HepG2 (cell line): ENCODE measurements around the gene LMAN1L. TPM values are rescaled to one million over a fixed set of nuclear protein-coding genes. Genes with fewer than 3 reads are reported as not detected.

Experiments
- ATAC-seq: fragments of 200-7000 bp; cut with Tn5 transposase; 3 replicates; pipeline ENCODE4 v1.9.1; 2020; ENCODE audit warnings: mild to moderate bottlenecking, moderate library complexity
- BruUV-seq: library from RNA; stranded (reverse); fragments of 400-500 nt; replicated peaks from 2 replicates; lab custom pipeline; 2021; lab: Mats Ljungman, UMichigan
- CTCF ChIA-PET: fragments of 300-600 bp; formaldehyde crosslinking; extraction: SDS; loops from one replicate; lab custom pipeline; 2021; ENCODE audit warnings: low total read pairs, inconsistent platforms, low intra/inter-chr PET ratio; lab: Yijun Ruan, JAX
- POLR2A ChIA-PET: fragments of 350-600 bp; sonication (Branson Sonifier 250); formaldehyde crosslinking; loops from one replicate; lab custom pipeline; 2020; ENCODE audit warnings: antibody characterized with exemption, inconsistent platforms; lab: Yijun Ruan, JAX
- DNase-seq: peaks from one replicate; pipeline ENCODE4 v3.0.0-alpha.2; 2015; ENCODE audit warnings: low spot score
- FAIRE-seq: peaks from 3 replicates; lab custom pipeline; 2011; peaks lifted over from hg19 to GRCh38; lab: Jason Lieb, UNC
- H2AFZ ChIP-seq: one replicate; pipeline ENCODE4 v1.6.1; 2011; ENCODE audit warnings: low read length, inconsistent platforms
- H3K27ac ChIP-seq: fragments of 300-600 bp; 3 replicates; pipeline ENCODE4 v1.8.0; 2011; ENCODE audit warnings: mixed run types, mild to moderate bottlenecking, mixed read lengths, low read length, inconsistent platforms; ENCODE audit not compliant: insufficient read depth; ENCODE audit errors: extremely low read length
- H3K27me3 ChIP-seq, 2 experiments: fragments of 200-600 bp in 1 of 2; 2 replicates in 1 of 2; 3 replicates in 1 of 2; pipeline versions ENCODE4 v1.6.0 to v1.8.0; 2011; ENCODE audit warnings: low read length in 2 of 2, mild to moderate bottlenecking in 2 of 2, moderate library complexity in 2 of 2, inconsistent platforms in 1 of 2; ENCODE audit not compliant: insufficient read depth in 2 of 2, control insufficient read depth in 1 of 2
- H3K36me3 ChIP-seq, 2 experiments: fragments of 200-600 bp in 1 of 2; replicated peaks in 1 of 2; 2 replicates in 1 of 2; 3 replicates in 1 of 2; pipeline versions ENCODE4 v1.5.1 to v1.8.0; 2011; ENCODE audit warnings: low read length in 2 of 2, inconsistent platforms in 1 of 2; ENCODE audit not compliant: insufficient read depth in 2 of 2, control insufficient read depth in 1 of 2
- H3K4me1 ChIP-seq: 2 replicates; pipeline ENCODE4 v1.5.1; 2012; ENCODE audit warnings: low read length, inconsistent platforms; ENCODE audit not compliant: insufficient read depth
- H3K4me2 ChIP-seq: 2 replicates; pipeline ENCODE4 v1.6.0; 2011; ENCODE audit warnings: low read depth, low read length, inconsistent platforms
- H3K4me3 ChIP-seq, 3 experiments: fragments of 200-600 bp in 1 of 3; sonication (generic), shearing (Covaris generic) in 1 of 3; replicated peaks in 1 of 3; 2 replicates each; pipeline ENCODE4 v1.5.1; 2011 to 2016; ENCODE audit warnings: low read length in 3 of 3, inconsistent platforms in 2 of 3, low read depth in 2 of 3, mild to moderate bottlenecking in 2 of 3, control low read depth in 1 of 3, mixed read lengths in 1 of 3; ENCODE audit not compliant: insufficient read depth in 1 of 3
- H3K79me2 ChIP-seq: one replicate; pipeline ENCODE4 v1.6.1; 2011; ENCODE audit warnings: low read length, inconsistent platforms; ENCODE audit not compliant: insufficient read depth
- H3K9ac ChIP-seq: 2 replicates; pipeline ENCODE4 v1.6.0; 2011; ENCODE audit warnings: mild to moderate bottlenecking, low read depth, low read length, inconsistent platforms; ENCODE audit not compliant: insufficient read depth
- H3K9me3 ChIP-seq: 2 replicates; pipeline ENCODE4 v1.5.1; 2012; ENCODE audit warnings: mild to moderate bottlenecking, low read length
- H4K20me1 ChIP-seq: 2 replicates; pipeline ENCODE4 v1.6.0; 2011; ENCODE audit warnings: inconsistent platforms, mild to moderate bottlenecking, low read length, moderate library complexity; ENCODE audit not compliant: insufficient read depth
- ETV5 ChIP-seq: IDR thresholded peaks from 2 replicates; pipeline ENCODE4 v1.6.1; 2018; ENCODE audit warnings: missing biosample characterization, missing genetic modification reagents, inconsistent platforms, borderline replicate concordance
- IKZF4 ChIP-seq: sonication (generic); formaldehyde crosslinking; IDR thresholded peaks from 2 replicates; pipeline ENCODE4 v1.5.1; 2020; ENCODE audit warnings: borderline replicate concordance, mild to moderate bottlenecking, low read depth, missing genetic modification reagents; ENCODE audit errors: not compliant biosample characterization
- THYN1 ChIP-seq: sonication (generic); formaldehyde crosslinking; IDR thresholded peaks from 2 replicates; pipeline ENCODE4 v1.8.1; 2023; ENCODE audit warnings: low read depth, mild to moderate bottlenecking, moderate library complexity, missing genetic modification reagents, borderline replicate concordance
- ZFP36L2 ChIP-seq: sonication (generic); formaldehyde crosslinking; IDR thresholded peaks from 2 replicates; pipeline ENCODE4 v1.4.0; 2020; ENCODE audit warnings: missing genetic modification reagents
- ZNF225 ChIP-seq: sonication (generic); formaldehyde crosslinking; IDR thresholded peaks from 2 replicates; pipeline ENCODE4 v1.4.0; 2020; ENCODE audit warnings: mild to moderate bottlenecking, missing genetic modification reagents
- ZNF672 ChIP-seq: sonication (generic); formaldehyde crosslinking; IDR thresholded peaks from 2 replicates; pipeline ENCODE4 v1.8.1; 2022; ENCODE audit warnings: missing genetic modification reagents
- WGBS: methylation state at CpG from one replicate; pipeline ENCODE4 v1.1.6; 2017; ENCODE audit warnings: low lambda C conversion rate; 5-methylcytosine and 5-hydroxymethylcytosine counted together
- in situ Hi-C: cut with HindIII; loops from 2 replicates; pipeline ENCODE4 v1.10.0; 2017; ENCODE audit warnings: low pct_unique_long_range_greater_than_20kb; ENCODE audit not compliant: extremely low pct_ligation_motif_present
- intact Hi-C: fragments of 100-400 bp; cut with micrococcal nuclease; formaldehyde crosslinking; loops from one replicate; pipeline ENCODE4 v1.10.0; 2022; ENCODE audit not compliant: unreplicated experiment
- polyA plus RNA-seq, 8 experiments: library from polyadenylated mRNA; depleted of rRNA in 3 of 8; stranded (reverse) in 7 of 8; unstranded in 1 of 8; fragments of >200 nt; fragmentation: Illumina TruSeq in 4 of 8; extraction: Trizol in 4 of 8; gene quantifications; 2 replicates each; pipeline versions ENCODE4 v1.2.1 to v1.2.3, GENCODE V29; 2011 to 2016; ENCODE audit warnings: low read depth in 4 of 8, missing spikeins in 1 of 8, mixed read lengths in 1 of 8; ENCODE audit not compliant: insufficient read depth in 1 of 8
- total RNA-seq, 5 experiments: library from RNA; depleted of rRNA; stranded (reverse); fragments of >200 nt; fragmentation: Illumina TruSeq; extraction: Trizol; gene quantifications; 2 replicates each; pipeline ENCODE4 v1.2.3, GENCODE V29; 2016; ENCODE audit warnings: low read depth in 1 of 5
- TF ChIP-seq, protein P1 (sequence below): fragments of 450-650 bp; IDR thresholded peaks from 2 replicates; pipeline ENCODE4 v1.6.1; 2017
- TF ChIP-seq, protein P2 (sequence below), 2 experiments: IDR thresholded peaks; 2 replicates each; pipeline ENCODE4 v1.6.1; 2011 to 2012; ENCODE audit warnings: low read length in 2 of 2, borderline replicate concordance in 1 of 2, low read depth in 1 of 2, mild to moderate bottlenecking in 1 of 2, moderate library complexity in 1 of 2
- TF ChIP-seq, protein P3 (sequence below): sonication (generic); formaldehyde crosslinking; IDR thresholded peaks from 2 replicates; pipeline ENCODE4 v1.4.0; 2020; ENCODE audit warnings: missing genetic modification reagents
- TF ChIP-seq, protein P4 (sequence below): sonication (generic); formaldehyde crosslinking; IDR thresholded peaks from 2 replicates; pipeline ENCODE4 v1.8.1; 2023; ENCODE audit warnings: mild to moderate bottlenecking, missing genetic modification reagents

LMAN1L gene
- total and polyA plus RNA-seq, 2 of the 13 experiments (the other 11 are each of a cell fraction or from before 2014, with no cell fraction given): not detected

DNA sequence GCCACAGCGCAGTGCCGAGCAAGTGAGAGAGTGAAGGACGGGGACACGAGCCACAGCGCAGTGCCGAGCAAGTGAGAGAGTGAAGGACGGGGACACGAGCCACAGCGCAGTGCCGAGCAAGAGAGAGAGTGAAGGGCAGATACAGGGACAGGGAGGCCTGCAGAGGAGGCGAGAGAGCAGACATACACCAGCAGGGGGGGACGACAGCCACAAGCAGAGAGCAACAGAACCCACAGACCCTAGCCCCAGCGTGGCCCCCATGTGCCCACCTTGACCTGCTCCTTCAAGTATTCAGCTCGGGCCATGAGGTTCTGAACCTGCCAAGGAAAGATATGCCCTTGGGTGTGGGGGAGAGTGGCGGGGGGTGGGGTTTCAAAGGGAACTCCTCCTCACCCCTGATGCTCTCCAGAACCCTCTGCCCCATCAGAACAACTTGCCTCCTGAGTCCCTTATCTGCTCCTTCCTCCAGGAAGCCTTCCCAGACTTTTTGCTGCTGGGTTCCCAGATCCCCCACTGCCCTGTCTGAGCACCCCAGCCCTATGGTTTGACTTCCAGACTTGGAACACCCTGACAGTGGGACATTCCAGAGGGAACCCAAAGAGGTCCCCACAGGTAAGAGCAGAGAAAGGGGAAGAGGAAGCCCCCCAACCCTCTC lies 25.0 kb downstream of the LMAN1L start (continued):
- TF ChIP-seq, protein P1, sequence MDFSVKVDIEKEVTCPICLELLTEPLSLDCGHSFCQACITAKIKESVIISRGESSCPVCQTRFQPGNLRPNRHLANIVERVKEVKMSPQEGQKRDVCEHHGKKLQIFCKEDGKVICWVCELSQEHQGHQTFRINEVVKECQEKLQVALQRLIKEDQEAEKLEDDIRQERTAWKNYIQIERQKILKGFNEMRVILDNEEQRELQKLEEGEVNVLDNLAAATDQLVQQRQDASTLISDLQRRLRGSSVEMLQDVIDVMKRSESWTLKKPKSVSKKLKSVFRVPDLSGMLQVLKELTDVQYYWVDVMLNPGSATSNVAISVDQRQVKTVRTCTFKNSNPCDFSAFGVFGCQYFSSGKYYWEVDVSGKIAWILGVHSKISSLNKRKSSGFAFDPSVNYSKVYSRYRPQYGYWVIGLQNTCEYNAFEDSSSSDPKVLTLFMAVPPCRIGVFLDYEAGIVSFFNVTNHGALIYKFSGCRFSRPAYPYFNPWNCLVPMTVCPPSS: no peak
- TF ChIP-seq ZNF225 (CRISPR knock-in tag) (no peak), THYN1 (CRISPR knock-in tag) (no peak)
- TF ChIP-seq, protein P2, sequence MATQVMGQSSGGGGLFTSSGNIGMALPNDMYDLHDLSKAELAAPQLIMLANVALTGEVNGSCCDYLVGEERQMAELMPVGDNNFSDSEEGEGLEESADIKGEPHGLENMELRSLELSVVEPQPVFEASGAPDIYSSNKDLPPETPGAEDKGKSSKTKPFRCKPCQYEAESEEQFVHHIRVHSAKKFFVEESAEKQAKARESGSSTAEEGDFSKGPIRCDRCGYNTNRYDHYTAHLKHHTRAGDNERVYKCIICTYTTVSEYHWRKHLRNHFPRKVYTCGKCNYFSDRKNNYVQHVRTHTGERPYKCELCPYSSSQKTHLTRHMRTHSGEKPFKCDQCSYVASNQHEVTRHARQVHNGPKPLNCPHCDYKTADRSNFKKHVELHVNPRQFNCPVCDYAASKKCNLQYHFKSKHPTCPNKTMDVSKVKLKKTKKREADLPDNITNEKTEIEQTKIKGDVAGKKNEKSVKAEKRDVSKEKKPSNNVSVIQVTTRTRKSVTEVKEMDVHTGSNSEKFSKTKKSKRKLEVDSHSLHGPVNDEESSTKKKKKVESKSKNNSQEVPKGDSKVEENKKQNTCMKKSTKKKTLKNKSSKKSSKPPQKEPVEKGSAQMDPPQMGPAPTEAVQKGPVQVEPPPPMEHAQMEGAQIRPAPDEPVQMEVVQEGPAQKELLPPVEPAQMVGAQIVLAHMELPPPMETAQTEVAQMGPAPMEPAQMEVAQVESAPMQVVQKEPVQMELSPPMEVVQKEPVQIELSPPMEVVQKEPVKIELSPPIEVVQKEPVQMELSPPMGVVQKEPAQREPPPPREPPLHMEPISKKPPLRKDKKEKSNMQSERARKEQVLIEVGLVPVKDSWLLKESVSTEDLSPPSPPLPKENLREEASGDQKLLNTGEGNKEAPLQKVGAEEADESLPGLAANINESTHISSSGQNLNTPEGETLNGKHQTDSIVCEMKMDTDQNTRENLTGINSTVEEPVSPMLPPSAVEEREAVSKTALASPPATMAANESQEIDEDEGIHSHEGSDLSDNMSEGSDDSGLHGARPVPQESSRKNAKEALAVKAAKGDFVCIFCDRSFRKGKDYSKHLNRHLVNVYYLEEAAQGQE (IDR thresholded peaks at IDR 0.05; ENCODE audit: borderline replicate concordance in 1 of 2, low read depth in 1 of 2, low read length in 2 of 2): no peak

DNA sequence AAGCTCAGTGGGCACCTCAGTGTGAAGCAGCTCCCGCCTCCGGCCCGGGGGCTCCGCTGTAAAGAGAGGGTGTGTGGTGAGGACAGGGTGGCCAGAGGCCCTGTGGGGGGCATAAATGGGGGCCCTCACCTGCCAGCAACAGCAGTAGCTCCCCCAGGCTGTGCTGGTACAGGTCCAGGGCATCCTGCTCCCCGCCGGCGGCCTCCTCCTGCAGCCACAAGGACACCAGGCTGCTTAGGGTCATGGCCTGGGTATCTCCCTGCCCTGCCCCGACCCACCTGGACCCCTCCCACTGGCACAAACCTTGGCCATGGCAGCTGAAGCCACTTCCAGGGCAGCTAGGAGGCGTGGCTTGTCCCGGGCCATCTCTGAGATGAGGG lies 25.5 kb downstream of the LMAN1L start:
- Histone ChIP-seq H3K4me2 (no peak overlapping the region), H2AFZ (no peak overlapping the region), H3K79me2 (no peaks in the 10 kb centered on the region), H3K27me3 (no peaks in the 10 kb centered on the region), H3K9me3 (no peaks in the 10 kb centered on the region), H3K27ac (no peak overlapping the region), H3K36me3 (peaks cover 2 to 3% of the 10 kb centered on the region in 2 experiments; a peak in 1 of 5 replicates), H4K20me1 (no peaks in the 10 kb centered on the region), H3K9ac (no peak overlapping the region), H3K4me1 (peaks cover 24% of the 10 kb centered on the region), H3K4me3 (no peak overlapping the region)
- CTCF ChIA-PET: interaction anchor here (1.2 kb wide), 1 partner anchor 112 kb away, joined by 4 read pairs; no protein-coding TSS in a partner anchor
- 97% methylated on average over 6 of the region's 10 CpGs for WGBS
- in situ Hi-C loops: no loop called here
- ATAC-seq (no peak), DNase-seq (no peak), FAIRE-seq (no peak)
- BruUV-seq: no TSS peak
- intact Hi-C loops: no loop called here
- POLR2A ChIA-PET: no interaction called here
- no peak for TF ChIP-seq ZFP36L2 (CRISPR knock-in tag)
- no peak for TF ChIP-seq ZNF672 (CRISPR knock-in tag)
- TF ChIP-seq, protein P3, sequence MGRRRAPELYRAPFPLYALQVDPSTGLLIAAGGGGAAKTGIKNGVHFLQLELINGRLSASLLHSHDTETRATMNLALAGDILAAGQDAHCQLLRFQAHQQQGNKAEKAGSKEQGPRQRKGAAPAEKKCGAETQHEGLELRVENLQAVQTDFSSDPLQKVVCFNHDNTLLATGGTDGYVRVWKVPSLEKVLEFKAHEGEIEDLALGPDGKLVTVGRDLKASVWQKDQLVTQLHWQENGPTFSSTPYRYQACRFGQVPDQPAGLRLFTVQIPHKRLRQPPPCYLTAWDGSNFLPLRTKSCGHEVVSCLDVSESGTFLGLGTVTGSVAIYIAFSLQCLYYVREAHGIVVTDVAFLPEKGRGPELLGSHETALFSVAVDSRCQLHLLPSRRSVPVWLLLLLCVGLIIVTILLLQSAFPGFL (CRISPR knock-in tag): no peak
- TF ChIP-seq ETV5 (CRISPR knock-in tag): no peak
- TF ChIP-seq IKZF4: no peak
- TF ChIP-seq, protein P4, sequence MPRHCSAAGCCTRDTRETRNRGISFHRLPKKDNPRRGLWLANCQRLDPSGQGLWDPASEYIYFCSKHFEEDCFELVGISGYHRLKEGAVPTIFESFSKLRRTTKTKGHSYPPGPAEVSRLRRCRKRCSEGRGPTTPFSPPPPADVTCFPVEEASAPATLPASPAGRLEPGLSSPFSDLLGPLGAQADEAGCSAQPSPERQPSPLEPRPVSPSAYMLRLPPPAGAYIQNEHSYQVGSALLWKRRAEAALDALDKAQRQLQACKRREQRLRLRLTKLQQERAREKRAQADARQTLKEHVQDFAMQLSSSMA (CRISPR knock-in tag): no peak
